GM23248 (cell line): ENCODE data around the gene CSNK2A1. TPM values are rescaled to one million over a fixed set of nuclear protein-coding genes. Genes with fewer than 3 reads are reported as not detected.
A peak's percentile ranks its signal among the peaks of the same experiment; 100 is the strongest.

Experiments
- DNase-seq: peaks from one replicate; pipeline ENCODE4 v3.0.0-alpha.2; 2015
- H2AFZ ChIP-seq: fragments of 200-600 bp; sonication (generic); 2 replicates; pipeline ENCODE4 v1.6.1; 2016; ENCODE audit warnings: antibody characterized with exemption
- H3F3A ChIP-seq: fragments of 200-600 bp; sonication (generic); 2 replicates; pipeline ENCODE4 v1.6.1; 2016; ENCODE audit warnings: mild to moderate bottlenecking, antibody characterized with exemption, mixed run types; ENCODE audit not compliant: insufficient read depth
- H3K27ac ChIP-seq: fragments of 200-600 bp; sonication (generic); 2 replicates; pipeline ENCODE4 v1.5.1; 2016; ENCODE audit warnings: mild to moderate bottlenecking
- H3K27me3 ChIP-seq: fragments of 200-600 bp; sonication (generic); replicated peaks from 2 replicates; pipeline ENCODE4 v1.6.1; 2016; ENCODE audit warnings: mild to moderate bottlenecking; ENCODE audit not compliant: insufficient read depth
- H3K36me3 ChIP-seq: fragments of 200-600 bp; sonication (generic); 2 replicates; pipeline ENCODE4 v1.6.1; 2016; ENCODE audit warnings: low read depth, mild to moderate bottlenecking
- H3K4me1 ChIP-seq: fragments of 200-600 bp; sonication (generic); 2 replicates; pipeline ENCODE4 v1.6.1; 2016; ENCODE audit warnings: mild to moderate bottlenecking; ENCODE audit not compliant: insufficient read depth
- H3K4me2 ChIP-seq: fragments of 200-600 bp; sonication (generic); one replicate; pipeline ENCODE4 v1.6.1; 2016; ENCODE audit warnings: mild to moderate bottlenecking; ENCODE audit not compliant: unreplicated experiment
- H3K4me3 ChIP-seq: fragments of 200-600 bp; sonication (generic); 2 replicates; pipeline ENCODE4 v1.5.1; 2016; ENCODE audit warnings: mild to moderate bottlenecking
- H3K79me2 ChIP-seq: fragments of 200-600 bp; sonication (generic); 2 replicates; pipeline ENCODE4 v1.6.1; 2016; ENCODE audit warnings: mild to moderate bottlenecking; ENCODE audit not compliant: insufficient read depth
- H3K9ac ChIP-seq: fragments of 200-600 bp; sonication (generic); 2 replicates; pipeline ENCODE4 v1.6.1; 2016; ENCODE audit warnings: mild to moderate bottlenecking
- H3K9me2 ChIP-seq: fragments of 200-600 bp; sonication (generic); 2 replicates; pipeline ENCODE4 v1.6.1; 2016; ENCODE audit warnings: mixed run types, mild to moderate bottlenecking, moderate library complexity; ENCODE audit not compliant: insufficient read depth
- H3K9me3 ChIP-seq: fragments of 200-600 bp; sonication (generic); one replicate; pipeline ENCODE4 v1.6.1; 2017; ENCODE audit warnings: low read depth
- H4K20me1 ChIP-seq: fragments of 200-600 bp; sonication (generic); 2 replicates; pipeline ENCODE4 v1.6.0; 2016; ENCODE audit not compliant: insufficient read depth
- EZH2 ChIP-seq: fragments of 200-600 bp; sonication (generic); IDR thresholded peaks from 2 replicates; pipeline ENCODE4 v1.6.1; 2018; ENCODE audit warnings: antibody characterized with exemption, mild to moderate bottlenecking; ENCODE audit not compliant: insufficient read depth, poor library complexity, severe bottlenecking
- EZH2phosphoT487 ChIP-seq: fragments of 200-600 bp; sonication (generic); IDR thresholded peaks from 2 replicates; pipeline ENCODE4 v1.6.1; 2018; ENCODE audit warnings: antibody characterized with exemption, moderate library complexity, mild to moderate bottlenecking, low read depth; ENCODE audit not compliant: insufficient read depth
- WGBS, 2 experiments: methylation state at CpG; one replicate each; pipeline ENCODE4 v1.1.6; 2015 to 2017; ENCODE audit warnings: low lambda C conversion rate in 2 of 2, low coverage in 1 of 2; ENCODE audit errors: missing lambda C conversion rate in 2 of 2; 5-methylcytosine and 5-hydroxymethylcytosine counted together
- in situ Hi-C: fragments of 300-500 bp; cut with MboI; formaldehyde crosslinking; loops from 2 replicates; pipeline ENCODE4 v1.15.0; 2020
- polyA plus RNA-seq: library from polyadenylated mRNA; unstranded; fragments of >200 nt; fragmentation: Nextera tagmentation; extraction: Ambion mirVana; gene quantifications from 2 replicates; pipeline ENCODE4 v1.2.1, GENCODE V29; 2016
- total RNA-seq: library from RNA; depleted of rRNA; stranded (reverse); fragments of >200 nt; shearing (Covaris generic); gene quantifications from 2 replicates; pipeline ENCODE4 v1.2.3, GENCODE V29; 2014

Gene CSNK2A1
- total and polyA plus RNA-seq, 2 experiments from 2014 or later = 69.0 to 98.8 TPM

DNA sequence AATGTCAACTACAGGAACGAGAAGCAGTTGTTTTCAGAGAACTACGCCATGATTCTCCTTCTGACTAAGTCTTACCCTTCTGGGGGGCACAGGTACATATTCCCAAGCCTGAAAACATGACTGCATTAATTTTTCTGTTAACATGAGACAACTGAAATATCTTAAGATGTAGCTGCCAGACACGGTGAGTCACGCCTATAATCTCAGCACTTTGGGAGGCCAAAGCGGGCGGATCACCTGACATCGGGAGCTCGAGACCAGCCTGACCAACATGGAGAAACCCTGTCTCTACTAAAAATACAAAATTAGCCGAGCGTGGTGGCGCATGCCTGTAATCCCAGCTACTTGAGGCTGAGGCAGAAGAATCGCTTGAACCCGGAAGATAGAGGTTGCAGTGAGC lies 103.0 kb downstream of the CSNK2A1 start:
- H3K27me3 ChIP-seq = no peaks in the 10 kb centered on the region
- H3K4me2 ChIP-seq = no peak overlapping the region
- no peaks in the 10 kb centered on the region for H3K9me2 ChIP-seq
- in situ Hi-C loops = no loop called here
- H3K27ac ChIP-seq = no peak overlapping the region
- H3K36me3 ChIP-seq = peaks cover 68% of the 10 kb centered on the region
- H2AFZ ChIP-seq = no peak overlapping the region
- H3K9ac ChIP-seq = no peak overlapping the region
- peaks cover 10% of the 10 kb centered on the region for H4K20me1 ChIP-seq
- peak; percentile 27 for DNase-seq
- TF ChIP-seq EZH2phosphoT487 (no peak), EZH2 (no peak)
- no peak overlapping the region for H3K4me3 ChIP-seq
- no peaks in the 10 kb centered on the region for H3K9me3 ChIP-seq
- H3K79me2 ChIP-seq = peaks cover 58% of the 10 kb centered on the region
- 82 to 86% methylated on average over 13 of the region's 13 CpGs for WGBS, 2 experiments
- peaks cover 30% of the 10 kb centered on the region for H3F3A ChIP-seq
- peaks cover 22% of the 10 kb centered on the region for H3K4me1 ChIP-seq

DNA sequence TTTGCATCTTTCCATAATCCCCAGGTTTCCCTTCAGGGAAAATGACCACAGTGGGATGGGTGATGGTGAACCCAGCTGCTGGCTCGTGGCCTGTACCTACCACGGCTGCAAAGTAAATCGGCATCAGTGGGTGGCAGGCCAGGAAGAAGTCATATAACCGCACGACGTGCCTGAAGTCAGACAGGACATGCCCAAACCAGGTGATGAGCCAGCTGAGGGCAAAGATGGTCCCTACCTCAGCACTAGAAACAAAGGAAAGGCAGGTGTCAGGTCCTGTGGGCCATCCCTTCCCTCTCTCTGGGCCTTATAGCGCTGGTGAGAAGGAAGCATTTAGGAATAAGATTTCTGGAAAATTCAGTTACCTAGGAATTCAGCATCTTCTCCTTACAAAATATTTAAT lies 103.4 kb downstream of the CSNK2A1 start:
- TF ChIP-seq EZH2phosphoT487 (no peak), EZH2 (no peak)
- Histone ChIP-seq H3K4me1 (peaks cover 18% of the 10 kb centered on the region), H3K4me2 (no peak overlapping the region), H3K36me3 (peaks cover 73% of the 10 kb centered on the region), H3K27ac (no peak overlapping the region), H3K9ac (no peak overlapping the region), H4K20me1 (peaks cover 5% of the 10 kb centered on the region), H3K79me2 (peaks cover 54% of the 10 kb centered on the region), H3K27me3 (no peaks in the 10 kb centered on the region), H3K4me3 (no peak overlapping the region), H2AFZ (no peak overlapping the region), H3K9me3 (no peaks in the 10 kb centered on the region), H3F3A (peaks cover 30% of the 10 kb centered on the region), H3K9me2 (no peaks in the 10 kb centered on the region)
- 95 to 99% methylated on average over 7 of the region's 7 CpGs for WGBS, 2 experiments
- in situ Hi-C loops = no loop called here
- DNase-seq = no peak

DNA sequence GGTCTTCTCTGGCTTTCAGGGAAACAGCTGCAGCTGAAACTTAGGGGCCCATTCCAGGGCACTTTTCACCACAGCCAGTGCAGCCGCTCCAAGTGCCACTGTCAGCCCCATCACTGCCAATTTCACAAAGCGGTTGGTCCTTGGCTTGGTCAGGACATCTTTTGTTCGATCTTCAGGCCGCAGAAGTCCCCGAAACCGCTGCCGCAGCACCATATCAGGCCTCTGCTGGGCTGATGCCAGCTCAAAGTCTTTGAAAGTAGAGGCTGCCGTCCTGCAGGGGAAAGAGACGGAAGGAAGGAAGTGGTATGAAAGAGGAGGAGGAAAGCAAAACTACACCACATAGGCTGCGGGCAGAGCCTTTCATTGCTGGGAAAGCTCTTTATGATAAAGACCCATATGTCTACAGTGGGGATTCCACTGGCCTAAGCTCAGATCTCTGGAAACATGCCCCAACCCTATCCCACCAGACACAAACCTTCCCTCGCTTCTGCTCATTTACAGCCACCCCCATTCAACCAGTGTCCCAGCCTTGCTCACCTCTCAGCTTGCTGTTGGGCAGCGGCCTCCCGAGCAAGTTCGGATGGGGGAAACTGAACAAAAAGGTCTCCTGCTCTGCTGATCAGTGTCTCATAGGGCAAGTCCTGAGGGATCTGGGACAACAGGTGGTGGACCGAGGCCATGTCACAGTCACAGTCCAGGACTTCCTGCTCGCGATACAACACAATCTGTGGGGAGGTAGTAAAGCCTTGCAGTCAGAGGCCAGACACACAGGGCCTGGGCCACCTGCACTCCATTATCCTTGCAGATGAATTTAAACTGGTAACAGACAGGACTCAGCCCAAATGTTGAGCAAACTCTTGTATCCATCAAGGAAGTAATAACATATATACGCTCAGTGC lies 104.8 kb downstream of the CSNK2A1 start:
- WGBS, 2 experiments = 83 to 84% methylated on average over 18 of the region's 18 CpGs
- Histone ChIP-seq H3K9me2 (no peaks in the 10 kb centered on the region), H3K79me2 (peaks cover 40% of the 10 kb centered on the region), H3K4me1 (peaks cover 4% of the 10 kb centered on the region), H2AFZ (no peak overlapping the region), H3K4me3 (no peak overlapping the region), H3K4me2 (no peak overlapping the region), H3K9ac (no peak overlapping the region), H3K9me3 (no peaks in the 10 kb centered on the region), H3F3A (peaks cover 19% of the 10 kb centered on the region), H4K20me1 (no peaks in the 10 kb centered on the region), H3K27me3 (no peaks in the 10 kb centered on the region), H3K27ac (no peak overlapping the region), H3K36me3 (peaks cover 65% of the 10 kb centered on the region)
- no peak for DNase-seq
- in situ Hi-C loops = no loop called here
- TF ChIP-seq EZH2phosphoT487 (no peak), EZH2 (no peak)

DNA sequence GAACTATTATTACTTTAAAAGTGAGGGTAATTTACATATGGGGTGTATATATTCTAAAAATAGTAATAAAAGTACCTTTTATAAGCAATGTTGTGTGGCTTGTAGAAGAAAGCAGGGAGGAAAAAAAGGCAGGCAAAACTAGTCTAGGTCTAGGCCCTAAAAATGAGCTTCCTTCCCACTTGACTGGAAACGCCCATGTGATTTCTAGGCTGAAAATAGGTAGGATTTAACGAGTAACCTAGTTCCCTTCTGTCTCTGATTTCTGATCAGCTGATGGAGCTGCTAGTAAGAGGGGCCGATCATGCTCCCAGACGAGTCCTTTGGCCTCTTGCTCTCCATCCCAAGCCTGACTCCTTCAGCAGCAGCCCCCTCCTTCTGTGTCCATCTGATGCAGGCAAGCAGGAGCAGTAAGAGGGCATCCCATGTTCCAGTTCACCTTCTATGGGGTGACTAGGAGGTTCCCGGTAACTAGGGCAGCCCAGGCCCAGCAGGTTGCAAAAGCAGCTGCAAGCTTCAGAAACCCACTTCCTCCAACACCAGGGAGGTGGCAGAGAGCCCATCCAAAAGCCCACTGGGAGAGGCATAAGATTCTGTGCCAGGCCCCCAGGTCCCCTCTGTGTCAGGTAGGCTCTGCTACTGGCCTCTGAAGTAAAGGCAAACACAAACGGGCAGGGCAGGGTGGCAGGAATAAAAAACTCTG lies 105.7 kb downstream of the CSNK2A1 start:
- no peaks in the 10 kb centered on the region for H3K9me3 ChIP-seq
- peaks cover 31% of the 10 kb centered on the region for H3K79me2 ChIP-seq
- in situ Hi-C loops = no loop called here
- H3K27ac ChIP-seq = no peak overlapping the region
- H3K36me3 ChIP-seq = peaks cover 65% of the 10 kb centered on the region
- H3K4me1 ChIP-seq = no peaks in the 10 kb centered on the region
- no peaks in the 10 kb centered on the region for H3K27me3 ChIP-seq
- no peak for TF ChIP-seq EZH2
- no peak for TF ChIP-seq EZH2phosphoT487
- no peaks in the 10 kb centered on the region for H3K9me2 ChIP-seq
- H3K9ac ChIP-seq = no peak overlapping the region
- no peak overlapping the region for H3K4me2 ChIP-seq
- H3F3A ChIP-seq = peaks cover 15% of the 10 kb centered on the region; the same call in 1 of the 2 replicates
- no peaks in the 10 kb centered on the region for H4K20me1 ChIP-seq
- no peak for DNase-seq
- H3K4me3 ChIP-seq = no peak overlapping the region
- no peak overlapping the region for H2AFZ ChIP-seq
- 81 to 86% methylated on average over 6 of the region's 6 CpGs for WGBS, 2 experiments
